Measurements from ENCODE around the gene KCNG2.

- no peak for TF ChIP-seq CTCF (IDR thresholded peaks at IDR 0.05)
- TF ChIP-seq POLR2A (IDR thresholded peaks at IDR 0.05), result no peak
Measured at GRCh38 chr18:79801217-79801616, 3.5 kb downstream of the KCNG2 start.

Data from body of pancreas (tissue), 4 donors.